Upper lobe of right lung (tissue), 1 donor: ENCODE results near the gene SCP2D1. TPM values are rescaled to one million over a fixed set of nuclear protein-coding genes. Genes with fewer than 3 reads are reported as not detected.
"Not testable (repeated sequence)": the region's sequence is repeated elsewhere in the genome, so short reads cannot be mapped to it uniquely, and the experiment has no call there.

ENCODE experiments used
- ATAC-seq: fragments of 200-7000 bp; cut with Tn5 transposase; one replicate; pipeline ENCODE4 v1.9.1; 2020; ENCODE audit warnings: mild to moderate bottlenecking, moderate library complexity
- DNase-seq: peaks from one replicate; pipeline ENCODE4 v3.0.0-alpha.2; 2020
- H3K27ac ChIP-seq: fragments of 200-600 bp; one replicate; pipeline ENCODE4 v1.8.0; 2022
- H3K27me3 ChIP-seq: fragments of 200-600 bp; one replicate; pipeline ENCODE4 v1.8.0; 2022; ENCODE audit warnings: mild to moderate bottlenecking
- H3K36me3 ChIP-seq: fragments of 200-600 bp; one replicate; pipeline ENCODE4 v1.8.0; 2022
- H3K4me1 ChIP-seq: fragments of 200-600 bp; one replicate; pipeline ENCODE4 v1.8.0; 2022
- H3K4me3 ChIP-seq: fragments of 200-600 bp; one replicate; pipeline ENCODE4 v1.8.0; 2022; ENCODE audit warnings: mild to moderate bottlenecking
- H3K9me3 ChIP-seq: fragments of 200-600 bp; one replicate; pipeline ENCODE4 v1.8.0; 2022
- intact Hi-C: fragments of 100-400 bp; cut with DNase I; formaldehyde crosslinking; loops from one replicate; pipeline ENCODE4 v1.11.0; 2022
- total RNA-seq: library from RNA; stranded (reverse); fragmentation: NEBNext Ultra II Directional; extraction: Animal tissue kit (Norgen Biotek cat#: 25700); gene quantifications from one replicate; pipeline ENCODE4 v1.2.1, GENCODE V29; 2021
- TF ChIP-seq, protein P1 (sequence below): fragments of 200-600 bp; IDR thresholded peaks from one replicate; pipeline ENCODE4 v1.8.0; 2022; ENCODE audit warnings: antibody characterized with exemption
- donor health status: DM: no; HTN: yes; CAD: no; lungs with severe emphysema.

SCP2D1 gene
- total RNA-seq, 1 donor from 2014 or later = not detected

DNA sequence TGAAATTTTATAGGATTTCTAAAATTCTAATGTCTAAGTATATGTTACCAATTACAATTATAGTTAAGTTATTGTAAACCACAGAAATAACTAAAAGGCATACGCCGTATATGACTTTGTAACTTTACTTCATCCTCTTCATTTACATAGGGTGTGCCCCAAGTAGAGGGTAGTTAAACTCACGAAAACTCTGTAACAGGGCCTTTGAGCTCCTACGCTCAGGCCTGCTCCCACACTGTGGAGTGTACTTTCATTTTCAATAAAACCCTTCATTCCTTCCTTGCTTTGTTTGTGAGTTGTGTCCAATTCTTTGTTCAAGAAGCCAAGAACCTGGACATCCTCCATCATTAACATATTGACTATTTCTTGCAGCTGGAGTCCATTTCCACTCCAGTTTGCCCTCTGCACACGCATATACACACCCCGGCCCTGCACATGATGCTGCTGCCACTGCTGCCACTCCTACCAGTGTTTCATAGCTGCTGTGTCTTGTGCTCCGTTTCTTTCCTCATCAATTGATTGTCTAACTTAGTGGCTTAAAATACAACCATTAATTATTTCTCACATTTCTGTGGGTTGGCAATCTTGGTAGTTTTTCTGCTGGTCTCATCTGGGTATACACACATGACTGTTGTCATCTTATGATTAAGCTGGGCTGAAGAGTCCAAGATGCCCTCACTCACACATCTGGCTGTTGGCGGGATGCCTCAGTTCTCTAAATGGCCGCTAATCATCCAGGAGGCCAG, 33.0 kb upstream of the SCP2D1 start:
- no peak overlapping the region for H3K4me3 ChIP-seq
- no peak overlapping the region for H3K27ac ChIP-seq
- H3K9me3 ChIP-seq = no peaks in the 10 kb centered on the region
- no peaks in the 10 kb centered on the region for H3K27me3 ChIP-seq
- no peaks in the 10 kb centered on the region for H3K4me1 ChIP-seq
- no peaks in the 10 kb centered on the region for H3K36me3 ChIP-seq
- no peak for ATAC-seq
- TF ChIP-seq, protein P1, sequence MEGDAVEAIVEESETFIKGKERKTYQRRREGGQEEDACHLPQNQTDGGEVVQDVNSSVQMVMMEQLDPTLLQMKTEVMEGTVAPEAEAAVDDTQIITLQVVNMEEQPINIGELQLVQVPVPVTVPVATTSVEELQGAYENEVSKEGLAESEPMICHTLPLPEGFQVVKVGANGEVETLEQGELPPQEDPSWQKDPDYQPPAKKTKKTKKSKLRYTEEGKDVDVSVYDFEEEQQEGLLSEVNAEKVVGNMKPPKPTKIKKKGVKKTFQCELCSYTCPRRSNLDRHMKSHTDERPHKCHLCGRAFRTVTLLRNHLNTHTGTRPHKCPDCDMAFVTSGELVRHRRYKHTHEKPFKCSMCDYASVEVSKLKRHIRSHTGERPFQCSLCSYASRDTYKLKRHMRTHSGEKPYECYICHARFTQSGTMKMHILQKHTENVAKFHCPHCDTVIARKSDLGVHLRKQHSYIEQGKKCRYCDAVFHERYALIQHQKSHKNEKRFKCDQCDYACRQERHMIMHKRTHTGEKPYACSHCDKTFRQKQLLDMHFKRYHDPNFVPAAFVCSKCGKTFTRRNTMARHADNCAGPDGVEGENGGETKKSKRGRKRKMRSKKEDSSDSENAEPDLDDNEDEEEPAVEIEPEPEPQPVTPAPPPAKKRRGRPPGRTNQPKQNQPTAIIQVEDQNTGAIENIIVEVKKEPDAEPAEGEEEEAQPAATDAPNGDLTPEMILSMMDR = no peak
- intact Hi-C loops = no loop called here
- DNase-seq = no peak

DNA sequence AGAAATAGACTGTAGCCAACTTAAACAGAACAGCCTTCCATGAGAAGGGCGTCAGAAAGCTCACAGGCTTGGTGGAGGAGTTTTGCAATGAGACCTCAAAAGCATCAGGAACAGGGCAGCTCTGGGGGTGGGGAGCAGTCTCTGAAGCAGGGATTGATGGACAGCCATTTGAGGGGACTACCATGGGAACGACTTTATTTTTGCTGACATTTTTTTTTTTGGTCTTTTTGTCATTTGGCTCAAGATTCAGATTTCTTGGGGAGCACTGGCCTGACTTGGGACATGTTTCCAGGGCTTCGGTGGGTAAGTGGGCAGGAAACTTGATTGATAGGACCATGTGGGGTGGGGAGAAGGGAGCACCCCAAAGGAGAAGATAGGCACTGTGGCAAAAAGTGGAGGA, 32.1 kb upstream of the SCP2D1 start:
- Histone ChIP-seq H3K27ac (no peak overlapping the region), H3K4me3 (no peak overlapping the region), H3K9me3 (no peaks in the 10 kb centered on the region), H3K36me3 (no peaks in the 10 kb centered on the region), H3K4me1 (no peaks in the 10 kb centered on the region), H3K27me3 (no peaks in the 10 kb centered on the region)
- intact Hi-C loops = no loop called here
- DNase-seq (no peak), ATAC-seq (no peak)
- TF ChIP-seq, protein P1 = no peak

DNA sequence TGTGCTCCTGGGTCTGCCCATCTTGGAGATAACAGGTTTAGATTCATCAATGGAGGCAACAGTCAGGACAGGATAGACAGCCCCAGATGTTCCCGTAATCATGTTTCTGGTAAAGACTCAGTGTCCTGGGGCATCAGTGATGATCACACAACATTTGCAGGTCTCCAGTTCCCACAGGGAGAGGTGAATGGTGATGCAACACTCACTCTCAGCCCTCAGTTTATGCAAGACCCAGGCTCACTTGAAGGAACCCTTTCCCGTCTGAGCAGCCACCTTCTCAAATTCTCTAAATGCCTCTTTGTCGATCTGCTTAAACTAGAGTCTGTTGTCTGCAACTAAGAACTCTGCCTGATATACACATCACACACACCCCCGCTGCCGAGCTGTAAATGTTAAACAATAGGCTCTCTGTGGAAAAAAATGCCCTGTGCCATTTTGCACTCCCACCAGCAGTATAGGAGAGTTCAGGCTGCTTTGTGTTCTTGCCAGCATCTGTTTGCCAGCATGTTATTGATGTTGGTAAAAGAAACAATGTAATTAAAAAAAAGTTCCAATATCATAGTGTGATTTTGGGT, 30.1 kb upstream of the SCP2D1 start:
- Histone ChIP-seq H3K9me3 (no peaks in the 10 kb centered on the region), H3K4me3 (no peak overlapping the region), H3K27me3 (no peaks in the 10 kb centered on the region), H3K36me3 (no peaks in the 10 kb centered on the region), H3K27ac (no peak overlapping the region), H3K4me1 (no peaks in the 10 kb centered on the region)
- no peak for DNase-seq
- ATAC-seq = no peak
- intact Hi-C loops = no loop called here
- TF ChIP-seq, protein P1 = no peak

GRCh38 chr20:18787046-18787445, 26.5 kb upstream of the SCP2D1 start:
- H3K4me3 ChIP-seq, DNase-seq, intact Hi-C loops, H3K36me3 ChIP-seq, H3K27me3 ChIP-seq, ATAC-seq, H3K27ac ChIP-seq, H3K9me3 ChIP-seq, H3K4me1 ChIP-seq: not testable (repeated sequence)

DNA sequence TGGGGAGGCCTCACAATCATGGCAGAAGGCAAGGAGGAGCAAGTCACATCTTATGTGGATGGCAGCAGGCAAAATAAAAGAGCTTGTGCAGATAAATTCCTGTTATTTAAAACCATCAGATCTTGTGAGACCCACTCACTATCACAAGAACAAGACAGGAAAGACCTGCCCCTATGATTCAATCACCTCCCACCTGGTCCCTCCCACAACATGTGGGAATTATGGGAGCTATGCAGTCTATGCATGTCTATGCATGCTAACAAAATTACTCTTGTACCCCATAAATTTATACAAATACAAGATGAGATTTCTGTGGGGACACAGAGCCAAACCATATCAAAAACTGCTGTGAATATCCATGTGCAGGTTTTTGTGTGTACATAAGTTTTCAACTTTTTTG, 25.6 kb upstream of the SCP2D1 start:
- H3K27ac ChIP-seq = no peak overlapping the region
- intact Hi-C loops = no loop called here
- no peaks in the 10 kb centered on the region for H3K36me3 ChIP-seq
- ATAC-seq = no peak
- no peaks in the 10 kb centered on the region for H3K9me3 ChIP-seq
- TF ChIP-seq, protein P1 = no peak
- H3K4me3 ChIP-seq = no peak overlapping the region
- H3K4me1 ChIP-seq = no peaks in the 10 kb centered on the region
- DNase-seq = no peak
- H3K27me3 ChIP-seq = no peaks in the 10 kb centered on the region

DNA sequence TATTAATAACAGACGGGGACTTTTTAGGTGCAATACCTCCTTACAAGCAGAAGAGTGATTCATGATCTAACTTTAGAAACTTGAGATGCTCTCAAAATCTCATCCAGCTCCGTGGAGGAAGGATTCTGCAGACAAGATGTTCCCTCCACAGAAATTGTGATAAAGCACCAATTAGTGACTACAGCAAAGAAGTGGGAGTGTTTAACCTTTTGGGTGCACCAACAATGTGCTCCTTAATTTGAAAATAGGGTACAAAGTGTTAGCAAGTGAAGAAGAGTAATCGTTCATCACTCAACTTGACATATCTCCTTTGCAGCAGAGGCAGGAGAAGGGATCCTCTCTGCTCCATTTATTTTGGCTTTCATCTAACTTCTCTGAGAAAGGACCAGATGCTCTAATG, 22.8 kb upstream of the SCP2D1 start:
- TF ChIP-seq, protein P1 = no peak
- Histone ChIP-seq H3K36me3 (no peaks in the 10 kb centered on the region), H3K9me3 (no peaks in the 10 kb centered on the region), H3K27ac (no peak overlapping the region), H3K4me1 (no peaks in the 10 kb centered on the region), H3K27me3 (no peaks in the 10 kb centered on the region), H3K4me3 (no peak overlapping the region)
- DNase-seq (no peak), ATAC-seq (no peak)
- intact Hi-C loops = no loop called here
